Amniotic epithelial cell (primary cell): ENCODE results near the gene SETD5.

Experiments
- DNase-seq: peaks from one replicate; pipeline ENCODE4 v3.0.0-alpha.2; 2010; ENCODE audit warnings: low read depth

Gene SETD5

DNA sequence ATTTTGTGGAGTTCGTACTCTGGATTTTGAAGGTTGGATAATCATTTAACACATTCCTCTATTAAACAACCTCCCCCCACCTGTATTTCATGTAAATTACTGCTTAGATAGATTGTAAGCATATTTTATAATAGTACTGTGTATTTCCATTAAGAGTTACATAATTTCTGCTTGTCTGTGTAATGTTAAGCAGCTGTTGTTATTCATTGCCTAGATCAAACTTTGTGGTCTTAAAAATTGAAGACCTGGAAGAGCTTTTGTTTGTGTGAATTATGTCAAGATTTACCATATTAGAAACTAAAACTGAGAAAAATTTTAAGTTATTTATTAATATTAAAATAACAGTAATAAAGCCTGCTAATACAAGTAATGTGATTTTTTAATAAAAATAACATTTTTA, 11.1 kb downstream of the SETD5 start:
- no peak for DNase-seq

GRCh38 chr3:9409981-9410854, 12.8 kb downstream of the SETD5 start:
- no peak for DNase-seq

DNA sequence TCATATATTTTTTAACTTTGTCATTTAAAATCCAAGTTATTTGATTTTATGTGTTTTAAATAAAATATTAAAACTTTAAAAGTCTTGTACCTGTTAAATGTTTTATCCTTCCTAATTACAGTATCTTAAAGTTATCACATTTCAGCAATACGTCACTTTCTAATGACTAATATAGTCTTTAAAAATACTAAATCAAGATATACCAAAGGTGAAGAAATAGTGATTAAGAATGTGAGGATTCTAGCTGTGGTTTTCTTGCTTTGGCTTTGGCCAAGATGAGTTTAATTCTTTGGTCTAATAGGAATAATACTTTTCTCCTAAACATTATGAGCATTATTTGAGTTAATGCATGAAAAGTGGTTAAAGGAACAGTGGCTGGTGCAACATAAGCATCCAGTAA, 13.9 kb downstream of the SETD5 start:
- no peak for DNase-seq

DNA sequence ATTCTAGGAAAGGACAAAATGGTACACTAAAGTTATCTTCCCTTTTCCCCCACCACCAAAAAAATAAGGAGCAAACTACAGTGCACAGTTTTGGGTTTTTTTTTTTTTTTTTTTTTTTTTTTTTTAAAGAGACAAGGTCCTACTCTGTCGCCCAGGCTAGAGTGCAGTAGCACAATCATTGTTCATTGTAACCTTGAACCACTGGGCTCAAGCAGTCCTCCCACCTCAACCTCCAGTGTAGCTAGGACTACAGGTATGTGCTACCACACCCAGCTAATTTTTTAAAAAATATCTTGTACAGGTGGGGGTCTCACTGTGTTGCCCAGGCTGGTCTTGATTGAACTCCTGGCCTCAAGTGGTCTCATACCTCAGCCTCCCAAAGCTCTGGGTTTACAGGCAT, 14.9 kb downstream of the SETD5 start:
- no peak for DNase-seq

GRCh38 chr3:9414826-9415225, 17.4 kb downstream of the SETD5 start:
- DNase-seq, result no peak

- no peak for DNase-seq
These were observed 18.2 kb downstream of the SETD5 start for GRCh38 chr3:9415485-9416138.

DNA sequence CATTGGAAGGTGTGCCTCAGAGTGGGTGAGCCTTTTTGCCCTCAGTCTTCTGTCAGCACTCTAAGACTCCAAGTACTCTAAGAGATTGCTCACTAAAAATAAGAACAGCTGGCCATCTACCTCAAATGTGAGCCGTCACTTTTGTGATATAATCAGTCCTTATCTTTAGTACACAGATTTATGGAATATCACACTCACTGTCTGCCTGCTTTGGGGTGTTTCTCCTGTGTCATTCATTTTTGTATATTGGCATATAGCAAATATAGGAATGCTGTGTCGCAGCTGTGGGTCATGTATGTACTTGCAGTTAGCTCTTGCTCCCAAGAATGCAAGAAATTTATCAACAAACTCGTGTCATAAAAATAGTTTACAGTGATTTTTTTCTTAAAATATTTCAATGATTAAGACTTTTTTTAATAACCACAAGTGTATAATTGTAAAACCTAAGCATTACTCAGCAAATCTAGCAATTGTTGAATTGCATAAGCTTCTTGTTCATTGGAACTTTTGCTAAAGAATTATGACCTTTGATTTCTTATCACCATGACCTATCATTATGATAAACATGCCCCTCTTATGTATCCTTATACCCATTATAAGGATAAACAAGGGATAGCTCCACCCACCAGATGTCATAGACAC, 18.8 kb downstream of the SETD5 start:
- peak; percentile 50 for DNase-seq

DNA sequence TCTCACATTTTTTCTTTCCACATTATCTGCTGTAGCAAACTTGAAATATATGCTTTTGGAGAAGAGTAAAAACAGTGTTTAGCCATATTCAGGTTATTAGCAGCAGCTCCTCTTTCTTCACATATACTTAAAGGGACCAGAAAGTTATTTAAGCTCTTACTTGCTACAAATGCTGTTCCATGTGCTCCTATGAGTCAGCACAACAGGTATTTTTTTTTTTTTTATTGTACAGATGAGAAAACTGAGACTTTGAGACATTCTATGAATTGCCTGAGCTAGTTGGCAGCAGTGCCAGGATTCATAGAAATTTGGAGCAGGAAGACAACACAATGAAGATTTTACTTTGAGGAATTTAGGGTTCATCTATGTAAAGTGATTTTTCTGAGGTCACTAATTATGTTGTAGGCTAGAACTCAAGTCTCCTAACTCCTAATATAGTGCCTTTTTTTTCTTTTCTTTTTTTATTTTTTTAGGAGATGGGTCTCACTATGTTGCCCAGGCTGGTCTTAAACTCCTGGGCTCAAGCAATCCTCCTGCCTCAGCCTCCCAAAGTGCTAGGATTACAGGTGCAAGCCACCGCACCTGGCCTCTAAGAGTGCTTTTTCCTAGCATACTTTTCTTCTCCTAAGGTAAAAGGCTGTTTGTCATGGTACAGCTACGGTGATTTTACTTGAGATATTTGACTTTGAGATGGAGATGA, 23.6 kb downstream of the SETD5 start:
- DNase-seq, result peak; percentile 30

- peak; percentile 95 for DNase-seq
These were observed 25.5 kb downstream of the SETD5 start for GRCh38 chr3:9422712-9423424.

DNA sequence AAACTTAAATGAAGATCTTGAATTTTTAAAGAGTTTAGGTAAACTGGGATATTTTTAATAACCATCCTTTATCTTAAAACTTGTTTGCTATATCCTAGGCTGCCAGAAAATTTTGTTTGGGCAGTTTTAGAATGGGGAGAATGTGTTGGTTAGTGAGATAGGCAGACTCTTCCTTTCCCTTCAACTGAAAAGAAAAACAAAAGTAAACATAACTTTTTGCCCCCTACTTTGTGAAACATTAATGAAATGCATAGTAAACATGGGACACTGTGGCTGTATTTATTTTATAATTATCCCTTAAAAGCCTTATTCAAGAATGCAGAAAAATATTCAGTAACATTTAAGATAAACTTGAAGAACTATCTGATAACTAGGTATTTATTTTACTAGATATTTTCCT, 31.0 kb downstream of the SETD5 start:
- DNase-seq, result no peak

DNA sequence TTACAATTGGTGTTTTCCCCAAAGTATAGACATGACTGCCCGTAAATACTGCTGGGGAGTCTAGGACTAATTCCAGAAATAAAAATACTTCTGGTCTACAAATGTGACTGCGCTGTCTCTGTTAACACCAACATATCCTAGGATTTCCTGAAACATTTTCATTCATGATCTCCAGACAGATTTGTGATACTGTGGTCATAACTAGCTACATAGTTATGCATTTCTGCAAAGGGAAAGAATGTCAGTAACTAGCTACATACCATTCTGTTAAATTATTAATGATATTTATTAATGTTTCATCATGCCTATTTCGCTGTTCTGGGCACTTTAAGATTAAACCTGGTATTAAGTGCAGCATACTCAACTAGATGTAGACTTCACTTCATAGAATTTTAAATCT, 33.3 kb downstream of the SETD5 start:
- DNase-seq, result peak; percentile 20

DNA sequence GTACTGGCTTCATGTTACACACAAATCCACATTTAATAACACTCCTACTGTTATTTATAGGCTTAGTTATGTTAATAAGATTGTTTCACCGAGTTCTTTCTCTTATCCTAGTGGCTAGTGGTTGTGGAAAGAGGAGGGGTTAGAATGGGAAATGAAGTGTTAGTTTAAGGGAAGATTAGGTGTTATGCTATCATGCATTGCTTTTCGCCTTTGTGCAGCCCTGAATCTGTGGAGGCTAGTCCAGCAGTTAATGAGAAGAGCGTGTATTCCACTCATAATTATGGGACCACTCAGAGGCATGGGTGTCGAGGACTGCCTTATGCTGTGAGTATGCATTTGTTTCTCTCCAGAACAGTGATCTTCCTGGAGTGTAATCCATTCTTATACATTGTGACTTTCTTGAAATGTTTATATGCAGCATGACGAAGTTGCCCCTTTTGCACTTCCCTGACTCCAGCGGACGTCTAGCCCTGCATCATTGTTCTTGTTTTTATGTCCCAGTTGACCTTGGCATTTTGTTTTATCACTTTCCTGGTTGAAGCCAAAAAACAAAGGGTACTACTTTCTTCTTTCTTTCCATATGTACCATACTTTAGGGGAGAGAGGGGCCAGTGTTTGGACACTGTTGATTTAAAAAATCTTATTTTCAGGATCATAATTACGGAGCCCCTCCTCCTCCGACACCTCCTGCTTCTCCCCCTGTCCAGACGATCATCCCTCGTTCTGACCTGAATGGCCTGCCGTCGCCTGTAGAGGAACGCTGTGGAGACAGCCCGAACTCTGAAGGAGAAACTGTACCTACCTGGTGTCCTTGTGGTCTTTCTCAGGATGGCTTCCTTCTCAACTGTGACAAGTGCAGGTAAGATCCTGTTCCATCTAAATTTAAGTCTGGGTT, 36.5 kb downstream of the SETD5 start:
- no peak for DNase-seq

DNA sequence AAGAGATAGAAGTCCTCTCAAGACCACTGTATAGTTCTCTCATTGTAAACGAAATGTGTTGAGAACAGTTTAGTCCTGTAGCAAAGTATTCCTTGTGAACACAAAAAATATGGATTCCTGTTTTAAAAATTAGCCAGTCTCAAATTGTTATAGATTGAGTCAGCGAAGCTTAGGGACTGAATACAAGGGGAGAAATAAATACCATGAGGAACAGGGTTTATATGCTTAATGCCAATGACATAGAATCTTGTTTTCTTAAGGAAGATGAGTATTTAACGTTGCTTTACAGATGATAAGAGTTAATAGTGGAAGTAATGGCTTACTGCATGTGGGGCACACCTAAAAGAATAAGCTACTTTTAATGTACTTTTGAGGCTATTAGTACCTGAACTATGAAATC, 37.9 kb downstream of the SETD5 start:
- no peak for DNase-seq

DNA sequence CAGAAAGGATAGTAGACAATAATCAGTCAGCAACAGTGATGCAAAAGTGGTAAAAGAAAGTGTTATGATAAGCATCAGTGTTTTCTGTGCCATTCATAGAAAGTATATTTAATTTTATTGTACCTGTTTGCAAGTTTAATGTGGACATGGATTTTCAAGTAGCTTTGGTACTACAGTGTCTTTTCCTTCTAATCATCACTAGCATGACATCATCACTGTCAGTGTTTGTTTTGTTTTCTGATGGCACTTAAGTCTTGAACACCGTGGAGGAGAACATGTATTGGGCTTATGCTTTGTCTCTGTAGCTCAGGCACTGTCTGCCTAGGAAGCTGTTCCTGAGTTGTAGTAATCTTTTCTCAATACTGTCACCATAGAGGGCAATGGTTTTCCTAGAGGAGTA, 41.9 kb downstream of the SETD5 start:
- peak; percentile 9 for DNase-seq

DNA sequence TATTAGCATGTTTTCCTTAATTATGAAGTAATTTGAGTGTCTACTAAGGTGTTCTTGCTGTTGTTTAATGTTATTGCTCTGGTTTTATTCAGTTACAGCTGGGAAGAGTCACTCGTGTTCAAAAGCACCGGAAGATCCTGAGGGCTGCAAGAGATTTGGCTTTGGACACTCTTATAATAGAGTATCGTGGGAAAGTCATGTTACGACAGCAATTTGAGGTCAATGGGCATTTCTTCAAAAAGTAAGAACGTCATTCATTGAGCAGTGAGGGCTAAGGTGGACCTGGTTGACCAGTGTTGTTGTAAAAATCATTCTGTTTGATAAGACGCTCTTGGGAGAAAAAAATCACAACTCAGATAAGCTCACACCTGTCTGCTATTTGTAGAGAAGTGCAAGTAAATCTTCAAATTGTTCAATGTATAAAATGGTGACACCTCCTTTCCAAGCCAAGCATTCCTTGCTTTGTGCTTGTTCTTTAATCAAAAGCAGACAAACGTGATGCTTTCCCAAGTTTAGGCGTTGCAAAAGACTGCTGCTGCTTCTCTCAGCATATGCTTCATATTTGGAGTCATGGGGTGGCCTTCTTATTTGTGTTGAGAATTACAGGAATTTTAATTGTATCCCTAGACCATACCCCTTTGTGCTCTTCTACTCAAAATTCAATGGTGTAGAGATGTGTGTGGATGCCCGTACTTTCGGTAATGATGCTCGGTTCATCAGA, 44.2 kb downstream of the SETD5 start:
- no peak for DNase-seq

GRCh38 chr3:9448071-9448470, 50.7 kb downstream of the SETD5 start:
- no peak for DNase-seq

GRCh38 chr3:9448643-9449042, 51.2 kb downstream of the SETD5 start:
- peak; percentile 55 for DNase-seq

DNA sequence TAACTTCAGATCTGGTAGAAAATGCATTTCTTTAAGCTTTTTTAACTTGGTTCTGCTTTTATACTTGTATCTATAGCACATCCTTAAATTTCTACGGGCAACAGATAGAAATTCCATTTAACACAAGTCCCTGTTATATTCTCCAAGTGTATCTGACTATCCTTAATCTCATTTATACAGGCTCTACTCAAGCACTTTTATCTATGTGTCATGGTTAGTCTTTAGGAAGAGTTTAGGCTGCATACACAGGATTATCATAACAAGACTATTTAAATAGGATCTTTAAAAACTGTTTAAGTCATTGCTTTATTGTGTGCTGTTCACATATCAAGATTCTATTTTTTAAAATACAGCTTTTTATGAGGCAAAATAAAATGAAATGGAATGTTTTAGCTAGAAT, 52.7 kb downstream of the SETD5 start:
- no peak for DNase-seq

DNA sequence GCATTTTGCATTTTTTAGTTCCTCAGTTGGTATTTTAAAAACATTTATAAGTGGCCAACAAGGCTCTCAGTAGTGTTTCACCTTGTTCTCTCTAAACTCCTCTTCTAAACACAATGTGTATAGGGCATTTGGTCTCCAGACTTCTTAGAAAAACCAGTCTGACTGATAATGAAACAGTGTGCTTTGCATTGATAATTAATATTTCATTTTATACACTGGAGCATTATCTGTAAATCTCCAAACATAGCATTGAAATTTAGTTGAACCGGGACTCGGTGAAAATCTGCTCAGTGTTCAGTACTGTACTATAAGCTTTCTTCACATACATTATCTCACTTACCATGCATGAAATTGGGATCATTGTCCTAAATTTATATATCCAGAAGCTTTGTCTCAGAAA, 53.6 kb downstream of the SETD5 start:
- no peak for DNase-seq

DNA sequence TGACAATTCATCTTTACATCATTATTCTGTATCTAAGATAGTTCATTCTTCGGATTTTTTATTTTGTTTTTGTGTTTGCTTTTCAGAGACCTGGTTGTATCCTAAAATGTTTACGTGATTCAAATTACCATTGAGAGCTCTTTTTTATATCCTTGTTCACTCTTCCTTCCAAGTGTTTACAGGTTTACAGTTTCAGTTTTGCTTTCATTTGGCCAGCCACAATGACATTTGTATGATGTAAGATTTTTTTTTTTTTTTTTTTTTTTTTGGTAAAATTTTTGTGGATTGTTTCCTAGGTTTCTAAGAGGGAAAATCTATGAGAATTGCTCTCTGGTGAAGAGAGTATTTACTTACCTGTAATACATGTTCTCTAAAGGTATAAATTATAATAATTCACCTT, 55.0 kb downstream of the SETD5 start:
- DNase-seq, result peak; percentile 17
